HEK293T (cell line): ENCODE data around the gene DIDO1.

Source experiments
- CTCF ChIA-PET: fragments of 350-600 bp; formaldehyde crosslinking; extraction: SDS; loops from one replicate; lab custom pipeline; 2021; ENCODE audit warnings: antibody characterized with exemption, inconsistent platforms; lab: Yijun Ruan, JAX
- POLR2A ChIA-PET: fragments of 350-600 bp; formaldehyde crosslinking; extraction: SDS; loops from one replicate; lab custom pipeline; 2020; ENCODE audit warnings: antibody characterized with exemption, inconsistent platforms; lab: Yijun Ruan, JAX
- DNase-seq: peaks from one replicate; pipeline ENCODE4 v3.0.0; 2012; ENCODE audit warnings: mixed read lengths; ENCODE audit errors: extremely low spot score
- ARNT ChIP-seq: fragments of 450-650 bp; IDR thresholded peaks from 2 replicates; pipeline ENCODE4 v1.6.1; 2017; ENCODE audit warnings: mild to moderate bottlenecking
- BHLHE40 ChIP-seq: fragments of 450-650 bp; IDR thresholded peaks from 2 replicates; pipeline ENCODE4 v1.6.1; 2016; ENCODE audit warnings: mild to moderate bottlenecking, moderate library complexity, borderline replicate concordance
- CTBP1 ChIP-seq: fragments of 450-650 bp; IDR thresholded peaks from 2 replicates; pipeline ENCODE4 v1.6.1; 2016; ENCODE audit warnings: borderline replicate concordance
- ELF4 ChIP-seq: fragments of 450-650 bp; IDR thresholded peaks from 2 replicates; pipeline ENCODE4 v1.6.1; 2017; ENCODE audit warnings: antibody characterized with exemption
- FOXA1 ChIP-seq: fragments of 450-650 bp; IDR thresholded peaks from 2 replicates; pipeline ENCODE4 v1.6.1; 2016; ENCODE audit warnings: mild to moderate bottlenecking
- FOXK2 ChIP-seq: fragments of 450-650 bp; IDR thresholded peaks from 2 replicates; pipeline ENCODE4 v1.6.1; 2016; ENCODE audit warnings: mild to moderate bottlenecking
- FOXM1 ChIP-seq: fragments of 450-650 bp; IDR thresholded peaks from 2 replicates; pipeline ENCODE4 v1.6.1; 2017; ENCODE audit warnings: mild to moderate bottlenecking, borderline replicate concordance
- HDGF ChIP-seq: fragments of 450-650 bp; IDR thresholded peaks from 2 replicates; pipeline ENCODE4 v1.6.1; 2017; ENCODE audit warnings: antibody characterized with exemption, borderline replicate concordance
- L3MBTL2 ChIP-seq: fragments of 450-650 bp; conservative IDR thresholded peaks from 2 replicates; pipeline ENCODE4 v1.6.1; 2016; ENCODE audit warnings: mild to moderate bottlenecking
- LEF1 ChIP-seq: fragments of 450-650 bp; IDR thresholded peaks from 2 replicates; pipeline ENCODE4 v1.6.1; 2017; ENCODE audit warnings: mild to moderate bottlenecking, borderline replicate concordance
- NFRKB ChIP-seq: fragments of 450-650 bp; IDR thresholded peaks from 2 replicates; pipeline ENCODE4 v1.6.1; 2016; ENCODE audit warnings: mild to moderate bottlenecking, moderate library complexity
- PKNOX1 ChIP-seq: fragments of 450-650 bp; IDR thresholded peaks from 2 replicates; pipeline ENCODE4 v1.6.1; 2016
- SP1 ChIP-seq: fragments of 450-650 bp; IDR thresholded peaks from 2 replicates; pipeline ENCODE4 v1.6.1; 2017
- SUZ12 ChIP-seq: fragments of 450-650 bp; IDR thresholded peaks from 2 replicates; pipeline ENCODE4 v1.6.1; 2016; ENCODE audit warnings: mild to moderate bottlenecking
- TARDBP ChIP-seq: fragments of 450-650 bp; IDR thresholded peaks from 2 replicates; pipeline ENCODE4 v1.6.1; 2016
- ZNF384 ChIP-seq: fragments of 450-650 bp; IDR thresholded peaks from 2 replicates; pipeline ENCODE4 v1.6.1; 2016

Gene DIDO1

DNA sequence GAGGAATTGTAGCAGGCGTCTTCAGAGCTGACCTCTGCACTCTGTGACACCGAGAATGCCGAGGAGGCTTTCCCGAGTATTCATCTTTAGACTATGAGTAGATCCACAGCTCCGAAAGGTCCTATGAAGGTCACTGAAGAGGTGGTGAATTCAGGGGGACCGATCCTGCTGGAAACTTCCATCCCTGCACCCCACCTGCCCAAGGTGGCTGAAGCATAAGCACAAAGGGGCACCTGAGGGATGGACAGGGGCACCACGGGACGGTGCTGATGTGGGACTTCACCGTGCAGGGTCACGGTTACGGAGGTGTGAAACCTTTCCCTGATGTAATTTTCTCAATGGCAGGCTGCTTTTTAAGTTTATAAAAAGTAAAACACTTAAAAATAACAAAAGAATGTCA is 24.4 kb downstream of the DIDO1 start:
- POLR2A ChIA-PET: no interaction called here
- no peak for TF ChIP-seq FOXA1
- TF ChIP-seq SP1: no peak
- no peak for TF ChIP-seq FOXM1
- no peak for TF ChIP-seq TARDBP
- TF ChIP-seq LEF1: no peak
- TF ChIP-seq SUZ12: no peak
- TF ChIP-seq NFRKB: no peak
- TF ChIP-seq CTBP1: no peak
- no peak for TF ChIP-seq ARNT
- no peak for TF ChIP-seq L3MBTL2
- CTCF ChIA-PET: interaction anchor here (1.7 kb wide), 1 partner anchor 25 kb away, joined by 4 read pairs; no protein-coding TSS in a partner anchor
- no peak for DNase-seq

- peak; percentile 49 for DNase-seq
- CTCF ChIA-PET: interaction anchor here (0.6 to 2.1 kb wide), 4 partner anchors 17 to 39 kb away, joined by 3 to 7 read pairs (median 4); partner anchors contain the start of gene TCFL5
- POLR2A ChIA-PET: interaction anchor here (0.8 to 1.5 kb wide), 2 partner anchors 25 to 37 kb away, joined by 3 to 4 read pairs; partner anchors contain the start of gene GID8
- no peak for TF ChIP-seq FOXM1
- no peak for TF ChIP-seq NFRKB
- no peak for TF ChIP-seq PKNOX1
- no peak for TF ChIP-seq ELF4
Observed at GRCh38 chr20:62900692-62901584, 25.4 kb downstream of the DIDO1 start.

GRCh38 chr20:62900052-62900691 is 26.1 kb downstream of the DIDO1 start:
- POLR2A ChIA-PET: interaction anchor here (0.8 to 1.5 kb wide), 2 partner anchors 24 to 38 kb away, joined by 3 to 4 read pairs; partner anchors contain the start of gene GID8
- CTCF ChIA-PET: interaction anchor here (0.6 to 2.1 kb wide), 5 partner anchors 14 to 109 kb away, joined by 3 to 7 read pairs (median 3); no protein-coding TSS in a partner anchor
- TF ChIP-seq ZNF384 (no peak), L3MBTL2 (peak; percentile 52)
- DNase-seq: peak; percentile 87

DNA sequence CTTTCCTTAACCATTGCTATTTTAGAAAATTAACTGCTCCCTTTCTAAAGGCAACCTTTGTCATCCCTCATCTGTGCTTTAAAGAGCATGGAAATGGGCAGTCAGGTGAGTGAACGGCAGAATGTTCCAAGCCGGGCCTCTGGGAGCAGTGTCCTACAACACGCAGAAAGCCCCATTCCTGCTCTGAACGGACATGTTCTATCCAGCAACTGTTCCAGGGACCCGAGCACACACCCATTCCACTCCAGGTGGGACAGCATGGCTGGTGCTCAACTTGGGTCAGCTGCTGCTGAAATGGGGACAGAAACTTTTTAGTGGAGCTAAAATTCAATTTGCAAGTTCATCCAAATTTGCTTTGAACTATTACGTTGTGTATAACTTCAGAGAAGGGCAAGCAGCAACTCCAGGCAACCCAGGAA is 26.7 kb downstream of the DIDO1 start:
- POLR2A ChIA-PET: interaction anchor here (0.8 to 1.5 kb wide), 2 partner anchors 24 to 38 kb away, joined by 3 to 4 read pairs; partner anchors contain the start of gene GID8
- CTCF ChIA-PET: interaction anchor here (0.5 to 2.1 kb wide), 5 partner anchors 15 to 109 kb away, joined by 3 to 7 read pairs (median 3); no protein-coding TSS in a partner anchor
- no peak for DNase-seq
- no peak for TF ChIP-seq SP1
- no peak for TF ChIP-seq ZNF384
- no peak for TF ChIP-seq FOXM1
- no peak for TF ChIP-seq CTBP1
- no peak for TF ChIP-seq TARDBP
- TF ChIP-seq FOXK2: no peak
- TF ChIP-seq LEF1: no peak
- TF ChIP-seq ELF4: no peak
- TF ChIP-seq L3MBTL2: no peak
- no peak for TF ChIP-seq BHLHE40
- TF ChIP-seq SUZ12: no peak
- TF ChIP-seq NFRKB: no peak
- no peak for TF ChIP-seq HDGF

DNA sequence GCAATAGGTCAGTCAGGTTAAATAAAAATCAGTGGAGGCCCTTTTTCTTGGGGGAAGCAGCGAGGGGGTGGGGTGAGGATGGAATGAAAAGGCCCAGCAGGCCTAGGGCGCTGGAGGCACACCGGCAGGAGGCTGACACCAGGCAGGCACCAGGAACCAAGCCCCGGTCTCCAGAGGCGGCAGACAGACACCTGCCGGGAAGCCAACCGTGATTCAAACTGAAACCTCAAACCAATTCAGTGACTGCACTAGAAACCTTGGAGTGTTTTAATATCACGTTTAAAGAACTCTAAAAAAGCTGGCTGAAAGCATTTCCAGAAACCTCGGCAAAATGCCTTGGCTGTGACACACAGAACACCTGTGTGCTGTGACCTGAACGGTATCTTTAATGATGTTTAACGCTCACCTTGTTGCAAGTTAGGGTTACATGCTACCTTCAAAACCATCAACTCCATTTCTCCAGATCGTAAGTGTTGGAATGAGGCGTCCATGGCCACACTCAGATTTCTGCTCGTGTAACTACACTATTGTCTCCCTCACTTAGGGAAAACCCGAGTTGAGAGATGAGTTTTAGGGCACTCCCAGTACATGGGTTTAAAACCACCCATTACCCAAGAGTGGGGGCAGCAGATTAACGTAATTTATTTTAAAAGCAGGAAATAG is 27.2 kb downstream of the DIDO1 start:
- no peak for DNase-seq
- ChIA-PET POLR2A (no interaction called here), CTCF (interaction anchor here (0.5 to 0.8 kb wide), 4 partner anchors 49 to 164 kb away, joined by 3 read pairs; no protein-coding TSS in a partner anchor)
- TF ChIP-seq HDGF (no peak), CTBP1 (no peak), FOXA1 (no peak), FOXM1 (no peak), BHLHE40 (no peak), ELF4 (no peak), FOXK2 (no peak), TARDBP (no peak), SUZ12 (no peak), LEF1 (no peak), SP1 (no peak), NFRKB (no peak), ARNT (no peak), L3MBTL2 (no peak), ZNF384 (no peak), PKNOX1 (no peak)
